ENCODE results near the gene CARD9.
"Not testable (repeated sequence)": the region's sequence is repeated elsewhere in the genome, so short reads cannot be mapped to it uniquely, and the experiment has no call there.

The CARD9 gene

DNA sequence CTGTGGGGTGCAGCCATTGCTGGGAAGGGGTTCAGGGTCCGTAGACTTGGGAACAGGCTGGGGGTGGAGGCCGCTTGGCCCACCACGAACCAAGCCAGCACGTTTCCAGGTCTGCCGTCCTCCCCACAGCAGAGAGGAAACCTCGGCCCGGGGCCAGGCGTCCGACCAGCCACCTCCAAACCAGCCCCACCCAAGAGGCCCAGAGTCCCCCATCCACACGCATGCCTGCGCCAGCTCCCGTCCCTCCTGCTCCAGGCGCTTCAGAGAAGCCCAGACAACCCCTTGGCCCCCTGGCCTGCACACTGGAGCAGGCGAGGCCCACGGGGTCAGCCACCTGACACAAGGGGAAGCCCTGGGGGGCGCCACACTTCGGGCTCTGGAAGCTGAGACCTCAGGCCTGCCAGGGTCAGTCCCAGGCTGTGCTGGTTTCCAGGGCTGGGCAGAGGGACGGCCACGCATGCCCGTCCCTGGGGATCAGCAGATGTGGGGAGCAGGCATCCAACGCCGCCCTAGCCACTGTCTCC, 16.2 kb downstream of the CARD9 start:
- DNase-seq, result no peak
- in situ Hi-C loops (cut with HindIII; ENCODE audit: low pct_ligation_motif_present, low pct_unique_long_range_greater_than_20kb, low sequenced_read_pairs), result no loop called here

DNA sequence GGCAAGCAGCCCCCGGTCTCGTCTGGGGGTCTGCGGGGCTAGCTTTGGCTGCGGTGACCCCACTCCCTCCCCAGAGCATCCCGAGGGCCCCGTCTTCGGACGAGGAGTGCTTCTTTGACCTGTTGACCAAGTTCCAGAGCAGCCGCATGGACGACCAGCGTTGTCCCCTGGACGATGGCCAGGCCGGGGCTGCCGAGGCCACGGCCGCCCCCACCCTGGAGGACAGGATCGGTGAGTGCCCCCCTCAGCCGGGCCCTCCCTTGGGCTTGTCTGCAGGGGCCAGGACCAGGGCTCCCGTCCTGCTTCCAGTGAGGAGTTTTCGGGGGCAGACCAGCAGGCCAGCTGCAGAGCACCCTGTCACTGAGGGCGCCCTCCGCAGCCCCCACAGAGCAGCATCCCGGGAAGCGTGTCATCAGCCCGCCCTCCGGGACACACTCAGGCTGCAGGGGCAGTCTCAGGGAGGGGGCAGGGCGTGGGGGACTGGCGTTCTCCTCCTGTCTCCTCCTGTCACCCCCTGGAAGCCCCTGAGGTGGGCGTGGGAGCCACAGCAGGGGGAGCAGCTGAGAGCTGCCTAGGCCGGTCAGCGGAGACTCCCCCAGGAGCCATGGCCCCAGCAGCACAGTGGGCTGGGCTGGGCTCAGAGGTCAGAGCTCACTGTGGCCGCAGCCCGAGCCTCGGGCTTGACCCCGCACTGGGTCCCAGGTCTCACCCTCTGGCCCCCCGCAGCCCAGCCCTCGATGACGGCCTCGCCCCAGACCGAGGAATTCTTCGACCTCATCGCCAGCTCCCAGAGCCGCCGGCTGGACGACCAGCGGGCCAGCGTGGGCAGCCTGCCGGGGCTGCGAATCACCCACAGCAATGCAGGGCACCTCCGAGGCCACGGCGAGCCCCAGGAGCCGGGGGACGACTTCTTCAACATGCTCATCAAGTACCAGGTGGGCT, 17.6 kb downstream of the CARD9 start:
- no peak for DNase-seq
- in situ Hi-C loops (cut with HindIII; ENCODE audit: low pct_ligation_motif_present, low pct_unique_long_range_greater_than_20kb, low sequenced_read_pairs), result no loop called here

DNA sequence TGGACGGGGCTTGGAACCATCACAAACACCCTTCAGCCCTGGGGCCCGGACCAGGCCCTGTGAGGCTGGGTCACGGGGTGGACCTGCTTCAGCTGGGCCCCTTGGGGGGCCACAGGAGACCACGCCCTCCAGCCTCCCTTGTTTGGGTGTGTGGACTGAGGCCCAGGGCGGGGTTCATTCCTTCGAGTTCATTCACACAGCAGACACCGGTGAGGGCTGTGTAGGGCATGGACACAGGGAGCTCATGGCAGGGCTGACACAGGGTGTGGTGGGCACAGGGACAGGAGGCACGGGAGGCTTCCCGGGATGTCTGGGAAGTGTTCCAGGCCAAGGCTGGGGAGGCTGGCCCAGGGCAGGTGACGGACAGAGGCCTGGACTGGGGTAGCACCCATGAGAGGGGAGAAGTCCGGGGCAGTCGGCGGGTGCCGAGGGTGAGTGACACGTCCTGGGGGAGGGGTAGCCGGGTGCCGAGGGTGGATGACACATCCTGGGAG, 18.8 kb downstream of the CARD9 start:
- DNase-seq, result no peak
- in situ Hi-C loops (cut with HindIII; ENCODE audit: low pct_ligation_motif_present, low pct_unique_long_range_greater_than_20kb, low sequenced_read_pairs), result no loop called here

- no peak for DNase-seq
- in situ Hi-C loops (cut with HindIII; ENCODE audit: low pct_ligation_motif_present, low pct_unique_long_range_greater_than_20kb, low sequenced_read_pairs), result no loop called here
These were observed 19.5 kb downstream of the CARD9 start for GRCh38 chr9:136353757-136354488.

DNA sequence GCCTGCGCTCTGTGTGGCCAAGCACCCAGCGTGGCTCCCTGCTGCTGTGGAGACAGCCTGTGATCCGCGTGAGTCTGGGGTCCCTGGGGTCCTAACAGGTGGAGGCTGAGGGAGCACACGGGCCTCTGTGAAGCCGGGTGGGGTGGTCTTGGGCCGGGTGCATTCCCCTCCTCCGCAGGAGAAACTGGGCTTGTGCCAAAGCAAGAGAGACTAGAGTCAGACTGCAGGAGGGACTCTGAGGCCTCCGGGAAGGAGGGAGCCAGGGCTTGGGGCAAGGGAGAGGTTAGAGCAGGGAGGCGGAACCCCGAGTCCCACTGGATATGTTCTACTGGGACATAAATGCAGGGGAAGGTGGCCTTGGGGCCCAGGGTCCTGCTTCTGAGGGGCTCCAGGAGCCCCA, 20.4 kb downstream of the CARD9 start:
- DNase-seq, result no peak
- in situ Hi-C loops (cut with HindIII; ENCODE audit: low pct_ligation_motif_present, low pct_unique_long_range_greater_than_20kb, low sequenced_read_pairs), result no loop called here

DNA sequence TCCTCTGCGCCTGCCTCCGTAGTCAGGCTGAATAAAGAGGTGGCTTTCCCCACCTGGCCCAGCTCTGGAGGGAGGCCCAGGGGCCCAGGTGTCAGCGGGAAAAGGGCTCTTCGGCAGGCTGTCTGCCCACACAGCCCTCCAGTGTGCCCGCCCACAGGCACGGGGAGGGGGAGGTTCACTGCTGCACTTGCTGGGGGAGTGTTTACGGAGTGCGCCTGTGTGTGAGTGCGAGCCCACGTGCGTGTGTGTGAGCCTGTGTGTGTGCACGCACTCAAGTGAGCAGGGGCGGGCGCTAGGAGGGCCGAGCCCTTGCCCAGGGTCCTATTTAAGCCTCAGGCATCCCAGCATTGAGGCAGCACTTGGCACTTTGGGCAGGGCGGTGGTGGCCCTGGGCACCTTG, 20.8 kb downstream of the CARD9 start:
- no peak for DNase-seq
- in situ Hi-C loops (cut with HindIII; ENCODE audit: low pct_ligation_motif_present, low pct_unique_long_range_greater_than_20kb, low sequenced_read_pairs), result no loop called here

GRCh38 chr9:136351868-136352267, 21.6 kb downstream of the CARD9 start:
- DNase-seq; in situ Hi-C loops (cut with HindIII; ENCODE audit: low pct_ligation_motif_present, low pct_unique_long_range_greater_than_20kb, low sequenced_read_pairs): not testable (repeated sequence)

GRCh38 chr9:136351252-136351800, 22.1 kb downstream of the CARD9 start:
- in situ Hi-C loops (cut with HindIII; ENCODE audit: low pct_ligation_motif_present, low pct_unique_long_range_greater_than_20kb, low sequenced_read_pairs), result no loop called here

DNA sequence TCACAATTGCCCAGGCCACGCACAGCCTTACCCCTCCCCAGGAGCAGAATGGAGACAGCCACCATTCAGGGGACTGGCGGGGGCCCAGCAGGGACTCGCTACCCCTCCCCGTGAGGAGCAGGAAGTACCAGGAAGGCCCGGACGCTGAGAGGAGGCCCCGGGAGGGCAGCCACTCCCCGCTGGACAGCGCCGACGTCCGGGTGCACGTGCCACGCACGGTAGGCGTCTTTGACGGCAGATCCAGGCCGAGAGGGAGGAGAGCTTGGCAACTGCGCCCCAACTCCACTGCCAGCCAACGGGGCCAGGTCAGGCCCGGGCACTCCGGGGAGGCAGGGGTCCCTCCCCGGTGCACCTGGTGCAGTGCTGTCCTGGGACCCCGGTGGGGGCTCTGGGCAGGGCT, 23.9 kb downstream of the CARD9 start:
- no peak for DNase-seq
- in situ Hi-C loops (cut with HindIII; ENCODE audit: low pct_ligation_motif_present, low pct_unique_long_range_greater_than_20kb, low sequenced_read_pairs), result no loop called here

More at GRCh38 chr9:136351252-136351800, 22.1 kb downstream of the CARD9 start:
- DNase-seq, result no peak

DNA sequence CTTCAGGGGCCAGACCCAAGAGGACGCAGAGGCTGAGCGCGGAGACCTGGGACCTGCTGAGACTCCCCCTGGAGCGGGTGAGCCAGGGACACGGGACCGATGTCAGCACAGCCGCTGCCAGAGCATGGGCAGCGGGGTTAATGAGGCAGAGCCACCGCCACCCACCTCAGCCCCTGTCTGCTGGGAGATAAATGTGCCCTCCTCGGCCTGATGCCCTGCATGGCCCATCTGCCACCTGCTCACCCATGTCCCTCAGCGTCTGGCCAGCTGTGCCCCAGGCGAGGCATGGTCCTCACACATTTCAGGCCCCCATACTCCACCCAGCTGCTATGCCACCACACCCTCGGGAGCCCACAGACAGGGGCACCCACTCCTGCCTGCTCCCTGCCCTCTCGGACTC, 24.8 kb downstream of the CARD9 start:
- no peak for DNase-seq
- in situ Hi-C loops (cut with HindIII; ENCODE audit: low pct_ligation_motif_present, low pct_unique_long_range_greater_than_20kb, low sequenced_read_pairs), result no loop called here

DNA sequence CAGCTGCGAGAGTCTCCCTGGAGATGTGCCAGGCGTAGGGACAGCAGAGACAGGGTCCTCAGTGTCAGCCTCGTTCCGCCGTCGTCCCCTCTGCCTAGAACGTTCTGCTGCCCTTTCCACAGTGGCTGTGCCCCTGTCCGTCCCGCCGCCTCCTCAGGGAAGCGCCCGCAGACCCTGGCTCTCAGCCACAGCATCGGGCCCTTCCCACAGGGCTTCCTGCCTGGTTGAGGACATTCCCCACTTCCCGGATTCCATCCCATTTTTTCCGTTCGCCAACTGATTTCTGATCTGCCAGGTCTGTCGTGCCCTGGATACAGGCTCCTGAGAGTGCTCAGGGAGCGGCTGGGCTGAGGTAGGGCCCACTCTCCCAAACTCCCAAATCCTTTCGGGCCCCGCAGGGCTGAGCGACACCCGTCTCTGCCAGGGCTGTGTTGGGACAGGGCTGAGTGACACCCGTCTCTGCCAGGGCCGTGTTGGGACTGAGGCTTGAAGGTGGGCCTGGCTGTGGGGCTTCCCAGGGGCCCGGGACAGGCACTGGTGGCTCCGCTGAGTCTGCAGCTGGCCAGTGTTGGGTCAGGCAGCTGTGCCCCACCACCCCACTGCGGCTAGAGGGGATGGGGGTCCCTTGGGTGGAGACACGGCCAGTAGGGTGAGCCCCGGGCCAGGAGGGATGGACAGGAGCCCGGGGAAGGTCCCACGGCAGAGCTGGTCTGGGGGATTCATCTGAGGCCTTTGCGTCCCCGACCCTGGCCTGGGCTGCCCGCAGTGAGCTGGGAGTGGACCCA, 25.8 kb downstream of the CARD9 start:
- in situ Hi-C loops (cut with HindIII; ENCODE audit: low pct_ligation_motif_present, low pct_unique_long_range_greater_than_20kb, low sequenced_read_pairs), result no loop called here
- DNase-seq, result no peak

DNA sequence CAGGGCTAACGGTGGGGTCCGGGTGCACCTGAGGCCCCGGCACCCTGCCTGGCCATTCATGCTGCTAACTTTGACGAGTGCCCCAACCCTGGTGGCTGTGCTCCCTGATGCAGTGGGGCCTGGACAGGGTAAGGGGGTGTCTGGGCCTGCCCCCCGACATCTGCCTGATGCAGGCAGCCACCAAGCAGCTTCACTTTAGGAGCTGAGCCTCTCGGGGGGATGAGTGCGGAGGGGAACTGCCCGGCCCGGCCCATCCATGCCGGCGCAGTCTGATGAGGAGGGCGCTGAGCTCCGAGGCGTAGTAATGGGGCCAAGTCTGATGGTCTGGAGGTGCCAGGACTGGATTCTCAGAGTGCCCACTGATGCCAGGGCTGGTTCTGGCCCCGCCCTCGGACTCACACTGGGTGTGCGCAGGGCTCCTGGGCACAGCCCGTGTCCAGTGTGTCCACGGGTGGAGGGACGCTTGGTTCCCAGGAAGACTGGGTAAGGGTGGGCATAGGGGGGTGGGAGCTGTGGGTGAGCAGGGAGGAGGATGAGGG, 26.5 kb downstream of the CARD9 start:
- no peak for DNase-seq
- in situ Hi-C loops (cut with HindIII; ENCODE audit: low pct_ligation_motif_present, low pct_unique_long_range_greater_than_20kb, low sequenced_read_pairs), result no loop called here

- DNase-seq, result no peak
- in situ Hi-C loops (cut with HindIII; ENCODE audit: low pct_ligation_motif_present, low pct_unique_long_range_greater_than_20kb, low sequenced_read_pairs), result no loop called here
These were observed 27.4 kb downstream of the CARD9 start for GRCh38 chr9:136346157-136346481.

GRCh38 chr9:136345281-136346156, 27.9 kb downstream of the CARD9 start:
- in situ Hi-C loops (cut with HindIII; ENCODE audit: low pct_ligation_motif_present, low pct_unique_long_range_greater_than_20kb, low sequenced_read_pairs), result no loop called here
- peak; percentile 53 for DNase-seq

- DNase-seq, result no peak
- in situ Hi-C loops (cut with HindIII; ENCODE audit: low pct_ligation_motif_present, low pct_unique_long_range_greater_than_20kb, low sequenced_read_pairs), result no loop called here
These were observed 28.8 kb downstream of the CARD9 start for GRCh38 chr9:136344544-136345280.

DNA sequence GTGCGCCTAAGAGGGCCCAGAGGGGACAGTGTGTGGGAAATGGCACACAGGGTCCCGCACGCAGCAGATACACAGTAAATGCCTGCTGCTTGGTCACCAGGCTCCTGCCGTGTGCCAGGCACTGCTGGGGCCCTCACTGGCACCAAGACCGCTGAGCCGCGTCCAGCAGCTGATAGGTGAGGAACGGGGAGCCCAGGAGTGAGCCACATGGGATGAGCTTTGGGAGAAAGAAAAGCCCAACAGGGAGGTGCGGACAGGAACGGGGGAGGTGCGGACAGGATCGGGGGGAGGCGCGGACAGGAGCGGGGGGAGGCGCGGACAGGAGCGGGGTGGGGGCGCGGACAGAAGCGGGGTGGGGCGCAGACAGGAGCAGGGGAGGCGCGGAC, 29.6 kb downstream of the CARD9 start:
- no peak for DNase-seq
- in situ Hi-C loops (cut with HindIII; ENCODE audit: low pct_ligation_motif_present, low pct_unique_long_range_greater_than_20kb, low sequenced_read_pairs), result no loop called here
